CD8-positive, alpha-beta memory T cell (primary cell): ENCODE data around the gene HAPLN3. TPM values are rescaled to one million over a fixed set of nuclear protein-coding genes. Genes with fewer than 3 reads are reported as not detected.
A peak's percentile ranks its signal among the peaks of the same experiment; 100 is the strongest.

Experiments used
- CTCF ChIA-PET: fragments of 350-600 bp; sonication (Branson Sonifier 250); formaldehyde crosslinking; loops from one replicate; lab custom pipeline; 2021; ENCODE audit warnings: antibody characterized with exemption; lab: Charles Lee
- POLR2A ChIA-PET: fragments of 350-600 bp; sonication (Branson Sonifier 250); formaldehyde crosslinking; loops from one replicate; lab custom pipeline; 2021; ENCODE audit warnings: antibody characterized with exemption; lab: Charles Lee
- DNase-seq, 5 donors: peaks; one replicate each; pipeline versions ENCODE4 v3.0.0 to v3.0.0-alpha.2; 2020 to 2022; ENCODE audit warnings: mixed read lengths in 1 of 5
- H3K27ac ChIP-seq: one replicate; pipeline ENCODE4 v1.7.0; 2013; ENCODE audit warnings: low read depth, mild to moderate bottlenecking, low read length, moderate library complexity
- H3K27me3 ChIP-seq: 2 replicates; pipeline ENCODE4 v1.7.0; 2013; ENCODE audit warnings: low read length, mild to moderate bottlenecking; ENCODE audit not compliant: insufficient read depth, poor library complexity, severe bottlenecking
- H3K36me3 ChIP-seq: 2 replicates; pipeline ENCODE4 v1.7.0; 2013; ENCODE audit warnings: mild to moderate bottlenecking, low read length, moderate library complexity; ENCODE audit not compliant: insufficient read depth
- H3K4me1 ChIP-seq: 2 replicates; pipeline ENCODE4 v1.7.0; 2013; ENCODE audit warnings: mild to moderate bottlenecking, low read length, moderate library complexity; ENCODE audit not compliant: insufficient read depth
- H3K4me3 ChIP-seq: 2 replicates; pipeline ENCODE4 v1.7.0; 2013; ENCODE audit warnings: mild to moderate bottlenecking, low read length
- H3K9me3 ChIP-seq: 2 replicates; pipeline ENCODE4 v1.7.0; 2013; ENCODE audit warnings: mild to moderate bottlenecking, low read length
- H3K27ac Mint-ChIP-seq, 8 donors: one replicate each; pipeline ENCODE4 v1.8.0; 2020 to 2021; ENCODE audit warnings: mixed read lengths in 8 of 8, mild to moderate bottlenecking in 6 of 8, inconsistent platforms in 3 of 8, moderate library complexity in 3 of 8
- H3K27me3 Mint-ChIP-seq, 2 donors: one replicate each; pipeline ENCODE4 v1.8.0; 2020 to 2021; ENCODE audit warnings: mixed read lengths in 2 of 2, mild to moderate bottlenecking in 1 of 2, moderate library complexity in 1 of 2
- H3K36me3 Mint-ChIP-seq, 3 donors: one replicate each; pipeline ENCODE4 v1.8.0; 2020 to 2021; ENCODE audit warnings: mixed read lengths in 3 of 3, inconsistent platforms in 1 of 3, mild to moderate bottlenecking in 1 of 3
- H3K4me1 Mint-ChIP-seq, 3 donors: one replicate each; pipeline ENCODE4 v1.8.0; 2020 to 2021; ENCODE audit warnings: mixed read lengths in 3 of 3, inconsistent platforms in 1 of 3, mild to moderate bottlenecking in 1 of 3
- H3K4me3 Mint-ChIP-seq, 7 donors: one replicate each; pipeline ENCODE4 v1.8.0; 2020 to 2021; ENCODE audit warnings: mixed read lengths in 7 of 7, mild to moderate bottlenecking in 6 of 7, moderate library complexity in 4 of 7, inconsistent platforms in 2 of 7
- H3K9me3 Mint-ChIP-seq, 5 donors: one replicate each; pipeline ENCODE4 v1.8.0; 2020 to 2022; ENCODE audit warnings: mixed read lengths in 5 of 5, mild to moderate bottlenecking in 3 of 5, moderate library complexity in 2 of 5, inconsistent platforms in 1 of 5
- polyA plus RNA-seq: library from polyadenylated mRNA; unstranded; fragments of 300-500 nt; fragmentation: Illumina TruSeq; gene quantifications from one replicate; pipeline ENCODE4 v1.2.3, GENCODE V29; 2021
- total RNA-seq, 2 experiments: library from RNA; stranded (reverse); gene quantifications; one replicate each; pipeline ENCODE4 v1.2.3, GENCODE V29; 2021

Gene HAPLN3
- total and polyA plus RNA-seq, 3 experiments from 2014 or later: 24.6 to 32.3 (median 32.2) TPM

GRCh38 chr15:88915354-88915753, 20.0 kb upstream of the HAPLN3 start:
- peaks cover 5 to 27% of the 10 kb centered on the region in 2 donors for H3K27me3 Mint-ChIP-seq

DNA sequence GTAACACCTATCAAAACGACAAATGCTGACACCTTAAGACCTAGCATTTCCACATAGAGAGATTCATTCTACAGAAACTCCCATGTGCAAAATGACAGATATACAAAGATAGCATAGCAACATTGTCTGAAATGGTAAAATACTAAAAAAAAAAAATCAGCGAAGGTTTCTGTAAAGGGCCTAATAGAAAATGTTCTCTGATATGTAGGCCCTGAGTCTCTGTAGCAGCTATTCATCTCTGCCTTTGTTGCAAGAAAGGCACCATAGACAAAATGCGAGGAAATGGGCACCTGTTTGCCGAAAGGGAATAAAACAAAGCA, 18.5 kb upstream of the HAPLN3 start:
- Histone ChIP-seq H3K4me1 (peaks cover 11% of the 10 kb centered on the region), H3K27me3 (no peaks in the 10 kb centered on the region), H3K36me3 (no peaks in the 10 kb centered on the region), H3K4me3 (peak overlapping the region; percentile 52), H3K27ac (no peak overlapping the region), H3K9me3 (no peaks in the 10 kb centered on the region)
- Mint-ChIP-seq H3K4me1 (peaks cover 23 to 40% (median 27%) of the 10 kb centered on the region in 3 donors), H3K4me3 (peak overlapping the region; percentile 87 to 99 (median 96)), H3K27me3 (peaks cover 3 to 17% of the 10 kb centered on the region in 2 donors), H3K36me3 (peaks cover 0 to 14% (median 2%) of the 10 kb centered on the region in 3 donors), H3K27ac (peak overlapping the region in 7 of 8 donors; percentile 31 to 95 (median 87)), H3K9me3 (peaks cover 0 to 2% (median 0%) of the 10 kb centered on the region in 5 donors)
- ChIA-PET POLR2A (no interaction called here), CTCF (interaction anchor here (5.1 kb wide), 1 partner anchor 9 kb away, joined by 27 read pairs; no protein-coding TSS in a partner anchor)
- no peak for DNase-seq

More at GRCh38 chr15:88915354-88915753, 20.0 kb upstream of the HAPLN3 start:
- no peak overlapping the region for H3K4me3 ChIP-seq
- no peak for DNase-seq
- peaks cover 11% of the 10 kb centered on the region for H3K4me1 ChIP-seq
- ChIA-PET CTCF (interaction anchor here (1.2 to 5.1 kb wide), 2 partner anchors 11 to 253 kb away, joined by 3 to 27 read pairs; no protein-coding TSS in a partner anchor), POLR2A (interaction anchor here (0.7 kb wide), 1 partner anchor 585 kb away, joined by 3 read pairs; no protein-coding TSS in a partner anchor)
- H3K9me3 ChIP-seq: no peaks in the 10 kb centered on the region
- peaks cover 0 to 2% (median 0%) of the 10 kb centered on the region in 5 donors for H3K9me3 Mint-ChIP-seq
- H3K4me3 Mint-ChIP-seq: no peak overlapping the region
- no peak overlapping the region for H3K27ac ChIP-seq
- no peaks in the 10 kb centered on the region for H3K36me3 ChIP-seq
- H3K27me3 ChIP-seq: no peaks in the 10 kb centered on the region
- H3K27ac Mint-ChIP-seq: no peak overlapping the region
- peaks cover 20 to 28% (median 20%) of the 10 kb centered on the region in 3 donors for H3K4me1 Mint-ChIP-seq
- H3K36me3 Mint-ChIP-seq: peaks cover 0 to 6% (median 2%) of the 10 kb centered on the region in 3 donors

DNA sequence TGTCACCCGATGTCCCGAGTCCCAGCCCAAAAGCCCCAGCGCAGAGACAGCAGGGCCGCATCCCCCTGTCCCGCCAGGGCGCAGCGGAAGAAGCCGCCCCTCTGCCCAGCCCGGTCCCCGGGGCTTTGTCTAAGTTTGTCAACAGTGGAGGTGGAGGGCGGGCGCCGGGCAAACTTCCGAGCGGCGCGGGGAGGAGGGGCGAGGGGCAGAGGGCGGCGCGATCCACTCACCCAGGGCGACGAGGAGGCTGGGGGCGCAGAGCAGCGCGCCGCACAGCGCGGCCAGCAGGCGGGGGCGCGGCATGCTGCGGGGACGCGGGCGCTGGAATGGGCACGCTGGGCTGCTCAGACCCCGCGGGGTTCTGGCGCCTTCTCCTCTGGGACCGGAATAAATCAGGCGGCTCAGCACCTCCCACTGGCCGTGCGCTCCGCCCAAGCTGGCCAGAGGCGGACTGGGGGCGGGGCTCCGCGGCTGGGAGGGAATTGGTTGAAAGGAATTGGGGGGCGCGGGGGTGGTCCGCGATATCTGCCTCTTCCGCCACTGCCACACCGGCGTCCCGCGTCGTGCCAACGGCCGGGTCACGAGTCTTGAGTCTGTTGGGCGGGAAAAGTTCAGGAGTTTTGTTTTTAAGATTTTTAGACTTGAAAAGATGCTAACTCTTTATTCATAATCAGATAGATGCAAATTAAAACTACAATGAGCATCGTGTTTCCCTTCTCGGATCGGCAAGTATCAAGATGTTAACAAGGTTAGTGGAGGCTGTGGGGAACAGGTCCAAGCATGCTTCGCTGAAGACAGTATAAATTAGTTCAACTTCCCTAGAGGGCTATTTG, 17.9 kb upstream of the HAPLN3 start, which contains the start of gene MFGE8:
Gene MFGE8 (minus strand): TSS at position 363 of the 833 bp plus-strand sequence. CDS start 60 bp downstream, at position 303.
- peaks cover 3 to 16% of the 10 kb centered on the region in 2 donors for H3K27me3 Mint-ChIP-seq
- peaks cover 11% of the 10 kb centered on the region for H3K4me1 ChIP-seq
- H3K4me3 ChIP-seq: peak within 1 kb of the TSS; percentile 52
- peaks cover 0 to 2% (median 0%) of the 10 kb centered on the region in 5 donors for H3K9me3 Mint-ChIP-seq
- DNase-seq: peak; percentile 50 to 80 (median 64)
- H3K36me3 ChIP-seq: no peaks in the 10 kb centered on the region
- H3K4me3 Mint-ChIP-seq: peak within 1 kb of the TSS; percentile 87 to 99 (median 96)
- ChIA-PET CTCF (interaction anchor here (5.1 kb wide), 1 partner anchor 9 kb away, joined by 27 read pairs; no protein-coding TSS in a partner anchor), POLR2A (no interaction called here)
- H3K27ac Mint-ChIP-seq: peak within 1 kb of the TSS; percentile 53 to 95 (median 84)
- H3K36me3 Mint-ChIP-seq: peaks cover 0 to 16% (median 2%) of the 10 kb centered on the region in 3 donors
- H3K4me1 Mint-ChIP-seq: peaks cover 23 to 41% (median 27%) of the 10 kb centered on the region in 3 donors
- peak within 1 kb of the TSS; percentile 36 for H3K27ac ChIP-seq
- no peaks in the 10 kb centered on the region for H3K27me3 ChIP-seq
- no peaks in the 10 kb centered on the region for H3K9me3 ChIP-seq

DNA sequence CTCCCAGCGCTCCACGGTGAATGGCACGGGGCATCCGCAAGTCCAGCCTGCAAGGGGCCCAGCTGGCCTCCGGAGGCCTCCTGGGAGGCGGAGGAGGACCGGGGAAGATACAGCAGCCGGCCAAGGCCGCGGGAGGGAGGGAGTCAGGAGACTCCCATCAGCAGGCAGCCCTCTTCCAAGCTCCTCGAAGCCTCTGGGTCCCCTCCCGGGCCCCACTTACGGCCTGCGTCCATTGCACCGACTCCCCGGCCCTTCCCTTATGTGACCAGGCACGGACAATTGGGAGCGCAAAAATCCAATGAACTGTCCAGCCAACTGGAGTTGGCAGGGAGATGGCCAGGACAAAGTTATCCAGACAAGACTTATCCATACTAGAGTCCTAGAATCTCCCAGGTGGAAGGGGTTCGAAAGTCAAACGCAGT, 17.2 kb upstream of the HAPLN3 start:
- CTCF ChIA-PET: interaction anchor here (1.3 kb wide), 1 partner anchor 446 kb away, joined by 4 read pairs; no protein-coding TSS in a partner anchor

DNA sequence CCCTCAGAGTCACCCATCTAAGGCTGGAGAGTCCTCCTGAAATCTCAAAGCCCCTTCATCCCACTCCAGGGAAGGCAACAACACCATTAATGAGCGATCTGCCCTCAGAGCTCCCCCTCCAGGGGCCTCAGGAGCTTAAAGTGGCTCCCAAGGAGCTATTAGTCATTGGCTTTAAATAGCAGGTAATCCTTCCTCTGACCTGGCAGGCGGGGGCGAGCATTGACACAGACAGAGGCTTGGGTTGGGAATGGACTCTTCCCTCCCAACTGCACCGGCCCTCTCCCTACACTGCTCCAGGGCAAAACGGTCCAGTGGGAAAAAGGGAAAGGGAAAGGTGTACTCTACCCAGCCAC, 16.4 kb upstream of the HAPLN3 start:
- Histone ChIP-seq H3K27me3 (no peaks in the 10 kb centered on the region), H3K9me3 (no peaks in the 10 kb centered on the region), H3K4me3 (no peak overlapping the region), H3K36me3 (no peaks in the 10 kb centered on the region), H3K27ac (no peak overlapping the region), H3K4me1 (peaks cover 11% of the 10 kb centered on the region)
- H3K9me3 Mint-ChIP-seq: peaks cover 0 to 2% (median 0%) of the 10 kb centered on the region in 5 donors
- H3K4me1 Mint-ChIP-seq: peaks cover 25 to 46% (median 27%) of the 10 kb centered on the region in 3 donors
- peaks cover 0 to 3% of the 10 kb centered on the region in 2 donors for H3K27me3 Mint-ChIP-seq
- CTCF ChIA-PET: interaction anchor here (0.7 to 1.3 kb wide), 2 partner anchors 146 to 447 kb away, joined by 3 to 4 read pairs; no protein-coding TSS in a partner anchor
- H3K4me3 Mint-ChIP-seq: peak overlapping the region; percentile 51 to 99 (median 96)
- POLR2A ChIA-PET: interaction anchor here (0.7 kb wide), 1 partner anchor 107 kb away, joined by 6 read pairs; no protein-coding TSS in a partner anchor
- DNase-seq: no peak
- H3K36me3 Mint-ChIP-seq: peaks cover 0 to 20% (median 2%) of the 10 kb centered on the region in 3 donors
- H3K27ac Mint-ChIP-seq: peak overlapping the region in 6 of 8 donors; percentile 32 to 83 (median 74)

More for the DNA sequence above, 17.2 kb upstream of the HAPLN3 start:
- Mint-ChIP-seq H3K27me3 (peaks cover under 1 to 9% of the 10 kb centered on the region in 2 donors), H3K9me3 (peaks cover 0 to 2% (median 0%) of the 10 kb centered on the region in 5 donors), H3K36me3 (peaks cover 0 to 20% (median 2%) of the 10 kb centered on the region in 3 donors), H3K27ac (peak overlapping the region in 7 of 8 donors; percentile 23 to 83 (median 53)), H3K4me3 (peak overlapping the region; percentile 87 to 99 (median 96)), H3K4me1 (peaks cover 25 to 46% (median 27%) of the 10 kb centered on the region in 3 donors)
- POLR2A ChIA-PET: no interaction called here
- Histone ChIP-seq H3K36me3 (no peaks in the 10 kb centered on the region), H3K4me1 (peaks cover 11% of the 10 kb centered on the region), H3K27me3 (no peaks in the 10 kb centered on the region), H3K9me3 (no peaks in the 10 kb centered on the region), H3K4me3 (peak overlapping the region; percentile 52), H3K27ac (peak overlapping the region; percentile 36)
- no peak for DNase-seq

- no peaks in the 10 kb centered on the region for H3K27me3 ChIP-seq
- H3K4me3 Mint-ChIP-seq: peak overlapping the region in 4 of 7 donors; percentile 60 to 99 (median 72)
- H3K36me3 ChIP-seq: no peaks in the 10 kb centered on the region
- peak overlapping the region in 4 of 8 donors; percentile 33 to 81 (median 64) for H3K27ac Mint-ChIP-seq
- no peak for DNase-seq
- peaks cover 17% of the 10 kb centered on the region for H3K4me1 ChIP-seq
- H3K9me3 ChIP-seq: no peaks in the 10 kb centered on the region
- no peak overlapping the region for H3K4me3 ChIP-seq
- ChIA-PET CTCF (no interaction called here), POLR2A (no interaction called here)
- peaks cover 26 to 48% (median 29%) of the 10 kb centered on the region in 3 donors for H3K4me1 Mint-ChIP-seq
- peaks cover 0 to 27% (median 2%) of the 10 kb centered on the region in 3 donors for H3K36me3 Mint-ChIP-seq
- no peaks in the 10 kb centered on the region for H3K27me3 Mint-ChIP-seq
- no peaks in the 10 kb centered on the region for H3K9me3 Mint-ChIP-seq
- no peak overlapping the region for H3K27ac ChIP-seq
Observed at GRCh38 chr15:88909956-88910831, 14.8 kb upstream of the HAPLN3 start.
